ENCODE measurements around the gene ZNF782. TPM values are rescaled to one million over a fixed set of nuclear protein-coding genes. Genes with fewer than 3 reads are reported as not detected.

ZNF782 gene
- total RNA-seq, 1 experiment from 2014 or later: 6.0 TPM

DNA sequence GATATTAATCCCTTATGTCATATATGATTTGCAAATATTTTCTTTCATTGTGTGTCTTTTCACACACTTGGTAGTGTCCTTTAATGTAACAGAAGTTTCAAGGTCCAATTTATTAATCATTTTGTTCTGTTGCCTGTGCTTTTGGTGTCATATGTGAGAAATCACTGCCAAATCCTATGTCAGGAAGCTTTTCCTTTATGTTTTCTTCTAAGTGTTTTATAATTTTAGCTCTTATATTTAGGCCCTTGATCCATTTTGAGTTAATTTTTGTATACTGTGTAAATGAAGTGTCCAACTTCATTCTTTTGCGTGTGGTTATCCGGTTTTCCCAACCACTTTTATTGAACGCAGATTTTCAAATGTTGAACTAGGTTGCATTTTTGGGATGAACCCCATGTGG, 70.3 kb downstream of the ZNF782 start:
- POLR2A ChIA-PET: no interaction called here
- no TSS peak for BruUV-seq (replicated peaks)

GRCh38 chr9:96782235-96782634, 72.1 kb downstream of the ZNF782 start:
- Mint-ChIP-seq H3K4me1 (ENCODE audit: insufficient read depth, unreplicated experiment) (no peaks in the 10 kb centered on the region), H3K9me3 (ENCODE audit: unreplicated experiment) (peaks cover 8% of the 10 kb centered on the region), H3K27me3 (ENCODE audit: insufficient read depth, unreplicated experiment) (no peaks in the 10 kb centered on the region), H3K27ac (ENCODE audit: low read depth, unreplicated experiment) (no peak overlapping the region), H3K4me3 (ENCODE audit: unreplicated experiment) (no peak overlapping the region), H3K36me3 (ENCODE audit: insufficient read depth, unreplicated experiment) (no peaks in the 10 kb centered on the region)
- CTCF ChIA-PET: interaction anchor here (0.6 kb wide), 1 partner anchor 1200 kb away, joined by 3 read pairs; no protein-coding TSS in a partner anchor
- POLR2A ChIA-PET: interaction anchor here (0.8 to 1.7 kb wide), 2 partner anchors 10 to 12 kb away, joined by 3 to 6 read pairs; no protein-coding TSS in a partner anchor
- no TSS peak for BruUV-seq (replicated peaks)
- TF ChIP-seq, protein P1, sequence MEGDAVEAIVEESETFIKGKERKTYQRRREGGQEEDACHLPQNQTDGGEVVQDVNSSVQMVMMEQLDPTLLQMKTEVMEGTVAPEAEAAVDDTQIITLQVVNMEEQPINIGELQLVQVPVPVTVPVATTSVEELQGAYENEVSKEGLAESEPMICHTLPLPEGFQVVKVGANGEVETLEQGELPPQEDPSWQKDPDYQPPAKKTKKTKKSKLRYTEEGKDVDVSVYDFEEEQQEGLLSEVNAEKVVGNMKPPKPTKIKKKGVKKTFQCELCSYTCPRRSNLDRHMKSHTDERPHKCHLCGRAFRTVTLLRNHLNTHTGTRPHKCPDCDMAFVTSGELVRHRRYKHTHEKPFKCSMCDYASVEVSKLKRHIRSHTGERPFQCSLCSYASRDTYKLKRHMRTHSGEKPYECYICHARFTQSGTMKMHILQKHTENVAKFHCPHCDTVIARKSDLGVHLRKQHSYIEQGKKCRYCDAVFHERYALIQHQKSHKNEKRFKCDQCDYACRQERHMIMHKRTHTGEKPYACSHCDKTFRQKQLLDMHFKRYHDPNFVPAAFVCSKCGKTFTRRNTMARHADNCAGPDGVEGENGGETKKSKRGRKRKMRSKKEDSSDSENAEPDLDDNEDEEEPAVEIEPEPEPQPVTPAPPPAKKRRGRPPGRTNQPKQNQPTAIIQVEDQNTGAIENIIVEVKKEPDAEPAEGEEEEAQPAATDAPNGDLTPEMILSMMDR (IDR thresholded peaks at IDR 0.05; ENCODE audit: unreplicated experiment): no peak
- intact Hi-C loops (cut with micrococcal nuclease): no loop called here
- DNase-seq (ENCODE audit: unreplicated experiment): no peak

More for the DNA sequence above, 70.3 kb downstream of the ZNF782 start:
- no peaks in the 10 kb centered on the region for H3K4me1 Mint-ChIP-seq (ENCODE audit: insufficient read depth, unreplicated experiment)
- peaks cover 17% of the 10 kb centered on the region for H3K9me3 Mint-ChIP-seq (ENCODE audit: unreplicated experiment)
- no peak overlapping the region for H3K4me3 Mint-ChIP-seq (ENCODE audit: unreplicated experiment)
- H3K27ac Mint-ChIP-seq (ENCODE audit: low read depth, unreplicated experiment): no peak overlapping the region
- H3K36me3 Mint-ChIP-seq (ENCODE audit: insufficient read depth, unreplicated experiment): no peaks in the 10 kb centered on the region
- H3K27me3 Mint-ChIP-seq (ENCODE audit: insufficient read depth, unreplicated experiment): no peaks in the 10 kb centered on the region
- TF ChIP-seq, protein P1 (IDR thresholded peaks at IDR 0.05; ENCODE audit: unreplicated experiment): no peak
- CTCF ChIA-PET: no interaction called here
- DNase-seq (ENCODE audit: unreplicated experiment): no peak
- intact Hi-C loops (cut with micrococcal nuclease): no loop called here

DNA sequence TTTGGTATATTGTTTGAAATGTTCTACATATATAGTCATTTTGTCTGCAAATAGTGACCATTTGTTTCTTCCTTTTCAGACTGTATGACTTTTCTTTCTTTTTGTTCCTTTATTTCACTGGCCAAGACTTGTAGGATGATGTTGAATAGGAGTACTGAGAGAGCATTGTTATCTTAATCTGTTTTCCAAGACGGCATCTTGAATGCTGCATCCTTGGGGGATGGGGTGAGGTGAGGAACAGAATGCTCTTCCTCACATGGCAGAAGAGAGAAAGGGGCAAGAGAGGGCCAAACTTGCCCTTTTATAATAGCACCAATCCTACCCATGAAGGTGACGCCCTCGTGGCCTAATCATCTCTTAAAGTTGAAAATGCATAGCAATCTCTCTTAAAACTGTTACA, 72.8 kb downstream of the ZNF782 start:
- DNase-seq (ENCODE audit: unreplicated experiment): no peak
- H3K4me1 Mint-ChIP-seq (ENCODE audit: insufficient read depth, unreplicated experiment): no peaks in the 10 kb centered on the region
- H3K27me3 Mint-ChIP-seq (ENCODE audit: insufficient read depth, unreplicated experiment): no peaks in the 10 kb centered on the region
- intact Hi-C loops (cut with micrococcal nuclease): no loop called here
- no TSS peak for BruUV-seq (replicated peaks)
- POLR2A ChIA-PET: interaction anchor here (1.0 to 1.7 kb wide), 2 partner anchors 10 to 13 kb away, joined by 5 to 6 read pairs; no protein-coding TSS in a partner anchor
- CTCF ChIA-PET: interaction anchor here (0.7 kb wide), 1 partner anchor 31 kb away, joined by 4 read pairs; no protein-coding TSS in a partner anchor
- H3K36me3 Mint-ChIP-seq (ENCODE audit: insufficient read depth, unreplicated experiment): no peaks in the 10 kb centered on the region
- TF ChIP-seq, protein P1 (IDR thresholded peaks at IDR 0.05; ENCODE audit: unreplicated experiment): no peak
- H3K9me3 Mint-ChIP-seq (ENCODE audit: unreplicated experiment): peaks cover 8% of the 10 kb centered on the region
- no peak overlapping the region for H3K27ac Mint-ChIP-seq (ENCODE audit: low read depth, unreplicated experiment)
- H3K4me3 Mint-ChIP-seq (ENCODE audit: unreplicated experiment): no peak overlapping the region

DNA sequence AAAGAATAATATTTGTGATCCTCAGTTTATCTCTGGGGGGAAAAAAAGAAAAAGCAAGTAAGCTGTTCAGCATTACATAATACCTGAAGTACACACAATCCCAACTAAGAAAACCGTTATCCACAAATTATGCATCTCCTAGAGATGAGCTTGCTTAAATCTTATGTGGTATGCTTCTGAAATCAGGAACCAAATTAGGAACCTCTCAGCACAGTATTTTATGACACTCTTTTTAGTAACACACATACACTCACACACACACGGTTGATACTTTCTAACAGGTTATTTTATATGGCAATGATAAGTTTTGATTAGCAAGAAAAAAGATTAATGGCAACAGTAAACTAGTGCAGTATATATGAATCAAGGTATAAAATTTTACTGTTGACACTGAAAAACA, 75.2 kb downstream of the ZNF782 start:
- H3K27ac Mint-ChIP-seq (ENCODE audit: low read depth, unreplicated experiment): no peak overlapping the region
- TF ChIP-seq, protein P1 (IDR thresholded peaks at IDR 0.05; ENCODE audit: unreplicated experiment): no peak
- ChIA-PET POLR2A (interaction anchor here (0.9 to 1.6 kb wide), 4 partner anchors 8 to 124 kb away, joined by 3 to 6 read pairs (median 5); partner anchors contain the start of genes PRXL2C and ZNF782), CTCF (interaction anchor here (1.1 kb wide), 1 partner anchor 620 kb away, joined by 3 read pairs; no protein-coding TSS in a partner anchor)
- H3K4me3 Mint-ChIP-seq (ENCODE audit: unreplicated experiment): peak overlapping the region; percentile 96
- H3K27me3 Mint-ChIP-seq (ENCODE audit: insufficient read depth, unreplicated experiment): no peaks in the 10 kb centered on the region
- H3K4me1 Mint-ChIP-seq (ENCODE audit: insufficient read depth, unreplicated experiment): no peaks in the 10 kb centered on the region
- no TSS peak for BruUV-seq (replicated peaks)
- peaks cover 8% of the 10 kb centered on the region for H3K9me3 Mint-ChIP-seq (ENCODE audit: unreplicated experiment)
- H3K36me3 Mint-ChIP-seq (ENCODE audit: insufficient read depth, unreplicated experiment): peaks cover 20% of the 10 kb centered on the region
- intact Hi-C loops (cut with micrococcal nuclease): no loop called here
- DNase-seq (ENCODE audit: unreplicated experiment): no peak
